ENCODE results near the gene EMC10. TPM values are rescaled to one million over a fixed set of nuclear protein-coding genes. Genes with fewer than 3 reads are reported as not detected.
A peak's percentile ranks its signal among the peaks of the same experiment; 100 is the strongest.

EMC10 gene
- total RNA-seq, 4 donors from 2014 or later: 48.5 to 79.4 (median 59.7) TPM

DNA sequence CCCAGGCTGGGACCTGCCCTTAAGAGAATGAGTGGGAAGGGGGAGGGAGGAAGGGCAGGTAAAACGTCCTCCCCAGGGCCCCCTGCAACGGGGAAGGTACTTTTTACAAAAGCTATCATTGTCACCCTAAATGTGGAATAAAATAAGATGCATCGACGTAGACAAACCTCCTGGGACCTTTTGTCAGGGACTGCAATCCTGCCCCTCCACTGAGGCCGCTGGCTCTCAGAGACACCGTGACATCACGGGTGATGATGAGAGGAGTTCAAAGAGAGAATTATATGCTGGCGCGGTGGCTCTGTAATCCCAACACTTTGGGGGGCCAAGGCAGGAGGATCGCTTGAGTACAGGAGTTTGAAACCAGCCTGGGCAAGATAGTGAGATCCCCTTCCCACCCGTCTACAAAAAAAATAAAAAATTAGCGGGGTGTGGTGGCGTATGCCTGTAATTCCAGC is 45.4 kb upstream of the EMC10 start:
- Histone ChIP-seq H3K27me3 (peaks cover 0 to 78% of the 10 kb centered on the region in 2 donors), H3K4me1 (peaks cover 0 to 30% (median 19%) of the 10 kb centered on the region in 4 donors), H3K9me3 (no peaks in the 10 kb centered on the region), H3K27ac (peak overlapping the region in 3 of 4 donors; percentile 4 to 77 (median 75)), H3K36me3 (no peaks in the 10 kb centered on the region), H3K4me3 (peak overlapping the region in 3 of 4 donors; percentile 60 to 78 (median 68))
- 20 to 36% methylated on average over 13 of the region's 13 CpGs for WGBS, 2 donors
- DNase-seq (ENCODE audit: low spot score in 2 of 2): no peak
- TF ChIP-seq EP300 (IDR thresholded peaks at IDR 0.05): no peak
- no peak for TF ChIP-seq POLR2A (IDR thresholded peaks at IDR 0.05)
- TF ChIP-seq, protein P1, sequence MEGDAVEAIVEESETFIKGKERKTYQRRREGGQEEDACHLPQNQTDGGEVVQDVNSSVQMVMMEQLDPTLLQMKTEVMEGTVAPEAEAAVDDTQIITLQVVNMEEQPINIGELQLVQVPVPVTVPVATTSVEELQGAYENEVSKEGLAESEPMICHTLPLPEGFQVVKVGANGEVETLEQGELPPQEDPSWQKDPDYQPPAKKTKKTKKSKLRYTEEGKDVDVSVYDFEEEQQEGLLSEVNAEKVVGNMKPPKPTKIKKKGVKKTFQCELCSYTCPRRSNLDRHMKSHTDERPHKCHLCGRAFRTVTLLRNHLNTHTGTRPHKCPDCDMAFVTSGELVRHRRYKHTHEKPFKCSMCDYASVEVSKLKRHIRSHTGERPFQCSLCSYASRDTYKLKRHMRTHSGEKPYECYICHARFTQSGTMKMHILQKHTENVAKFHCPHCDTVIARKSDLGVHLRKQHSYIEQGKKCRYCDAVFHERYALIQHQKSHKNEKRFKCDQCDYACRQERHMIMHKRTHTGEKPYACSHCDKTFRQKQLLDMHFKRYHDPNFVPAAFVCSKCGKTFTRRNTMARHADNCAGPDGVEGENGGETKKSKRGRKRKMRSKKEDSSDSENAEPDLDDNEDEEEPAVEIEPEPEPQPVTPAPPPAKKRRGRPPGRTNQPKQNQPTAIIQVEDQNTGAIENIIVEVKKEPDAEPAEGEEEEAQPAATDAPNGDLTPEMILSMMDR (IDR thresholded peaks at IDR 0.05): no peak

DNA sequence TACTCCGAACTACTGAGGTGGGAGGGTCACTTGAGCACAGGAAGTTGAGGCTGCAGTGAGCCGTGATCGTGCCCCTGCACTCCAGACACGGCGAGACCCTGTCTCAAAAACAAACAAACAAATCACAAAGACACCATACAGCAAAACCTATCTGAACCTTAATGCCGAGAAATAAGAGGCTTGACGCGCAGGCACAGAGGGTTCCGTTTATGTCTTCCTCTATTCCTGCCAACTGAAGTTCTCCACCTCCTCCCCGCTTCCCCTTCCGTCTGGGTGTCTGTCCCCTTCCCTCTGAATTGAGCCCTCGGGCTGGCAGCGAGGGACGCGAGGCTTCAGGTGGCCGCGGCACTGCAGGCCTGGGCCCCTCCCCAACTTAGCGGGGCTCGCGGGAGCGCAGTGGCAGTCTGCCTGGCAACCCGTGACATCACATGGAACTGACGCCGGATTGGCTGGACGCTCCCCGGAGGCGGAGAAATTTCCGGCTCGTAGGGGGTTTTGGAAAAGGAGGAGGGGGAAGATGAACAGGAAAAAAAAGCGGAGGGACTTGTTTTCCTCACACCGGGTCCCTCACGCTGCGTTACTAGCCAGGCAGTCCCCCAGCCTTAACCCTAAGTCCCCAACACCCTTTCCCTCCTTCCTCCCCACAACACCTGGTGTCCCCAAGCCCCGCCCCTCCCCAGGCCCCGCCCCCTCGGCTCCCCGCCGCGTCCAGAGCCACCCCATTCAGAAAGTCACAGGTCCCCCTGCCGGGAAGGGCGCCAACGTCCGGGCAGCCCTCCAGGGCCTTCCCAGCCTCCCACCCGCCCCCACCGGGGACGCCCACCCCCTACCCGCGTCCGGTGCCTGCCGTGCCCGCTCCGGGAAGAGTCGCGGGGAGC is 44.7 kb upstream of the EMC10 start:
- peak; percentile 49 to 78 for DNase-seq (ENCODE audit: low spot score in 2 of 2)
- peaks cover 0 to 78% of the 10 kb centered on the region in 2 donors for H3K27me3 ChIP-seq
- peak overlapping the region; percentile 42 to 78 (median 64) for H3K4me3 ChIP-seq
- H3K36me3 ChIP-seq: no peaks in the 10 kb centered on the region
- no peaks in the 10 kb centered on the region for H3K9me3 ChIP-seq
- no peak for TF ChIP-seq POLR2A (IDR thresholded peaks at IDR 0.05)
- peak in 1 of 2 donors; percentile 36 for TF ChIP-seq EP300 (IDR thresholded peaks at IDR 0.05)
- H3K4me1 ChIP-seq: peaks cover 0 to 30% (median 19%) of the 10 kb centered on the region in 4 donors
- peak overlapping the region; percentile 14 to 77 (median 64) for H3K27ac ChIP-seq
- WGBS, 2 donors: 0 to 1% methylated on average over 35 to 41 of the region's 54 CpGs

DNA sequence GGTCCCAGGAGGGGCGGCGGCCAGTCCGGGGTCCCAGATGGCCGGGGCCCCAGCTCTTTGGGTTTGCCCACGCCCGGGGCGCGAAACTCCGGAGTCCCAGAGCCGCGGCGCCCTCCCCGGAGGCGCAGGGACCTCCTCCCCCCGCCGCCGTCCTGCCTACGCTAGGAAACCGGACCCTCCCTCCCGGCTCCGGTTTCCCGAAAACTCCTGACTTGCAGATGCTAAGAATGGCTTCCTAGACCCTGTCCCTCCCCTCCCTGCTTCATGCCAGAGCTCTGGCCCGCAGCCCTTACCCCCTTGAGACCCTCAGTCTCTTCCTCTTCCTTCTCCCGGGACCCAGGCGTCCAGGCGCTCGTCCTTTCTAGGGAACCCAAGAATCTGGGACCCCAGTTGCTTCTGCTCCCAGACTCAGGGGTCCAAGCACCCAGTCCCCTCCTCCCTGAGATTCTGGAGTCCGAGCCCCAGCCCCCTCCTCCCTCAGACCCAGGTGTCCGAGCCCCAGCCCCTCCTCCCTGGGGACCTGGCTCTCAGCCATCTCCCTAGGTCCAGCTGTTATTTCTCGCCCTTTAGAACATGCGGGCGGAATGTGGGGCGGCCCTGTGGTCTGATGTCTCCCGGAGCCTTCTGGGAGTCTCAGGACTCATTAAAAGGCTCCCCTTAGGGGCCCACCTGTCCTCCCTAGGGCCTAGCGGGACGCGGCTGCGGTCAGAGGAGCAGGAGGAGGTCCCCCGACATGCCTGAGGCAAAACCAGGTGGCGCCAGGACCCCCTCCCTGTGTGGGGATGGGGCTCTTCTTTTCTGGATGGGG is 43.9 kb upstream of the EMC10 start, which contains the start of gene MYBPC2:
Gene MYBPC2 (plus strand): TSS at position 672 of the 808 bp plus-strand sequence. CDS start 62 bp downstream, at position 734.
- Histone ChIP-seq H3K27me3 (peaks cover 0 to 74% of the 10 kb centered on the region in 2 donors), H3K36me3 (no peaks in the 10 kb centered on the region), H3K4me1 (peaks cover 0 to 30% (median 19%) of the 10 kb centered on the region in 4 donors), H3K4me3 (peak within 1 kb of the TSS; percentile 42 to 78 (median 64)), H3K27ac (peak within 1 kb of the TSS; percentile 14 to 77 (median 64)), H3K9me3 (no peaks in the 10 kb centered on the region)
- no peak for TF ChIP-seq POLR2A (IDR thresholded peaks at IDR 0.05)
- TF ChIP-seq EP300 (IDR thresholded peaks at IDR 0.05): no peak
- TF ChIP-seq, protein P1 (IDR thresholded peaks at IDR 0.05): no peak
- WGBS, 2 donors: 3 to 8% methylated on average over 21 to 23 of the region's 40 CpGs
- DNase-seq (ENCODE audit: low spot score in 2 of 2): no peak

DNA sequence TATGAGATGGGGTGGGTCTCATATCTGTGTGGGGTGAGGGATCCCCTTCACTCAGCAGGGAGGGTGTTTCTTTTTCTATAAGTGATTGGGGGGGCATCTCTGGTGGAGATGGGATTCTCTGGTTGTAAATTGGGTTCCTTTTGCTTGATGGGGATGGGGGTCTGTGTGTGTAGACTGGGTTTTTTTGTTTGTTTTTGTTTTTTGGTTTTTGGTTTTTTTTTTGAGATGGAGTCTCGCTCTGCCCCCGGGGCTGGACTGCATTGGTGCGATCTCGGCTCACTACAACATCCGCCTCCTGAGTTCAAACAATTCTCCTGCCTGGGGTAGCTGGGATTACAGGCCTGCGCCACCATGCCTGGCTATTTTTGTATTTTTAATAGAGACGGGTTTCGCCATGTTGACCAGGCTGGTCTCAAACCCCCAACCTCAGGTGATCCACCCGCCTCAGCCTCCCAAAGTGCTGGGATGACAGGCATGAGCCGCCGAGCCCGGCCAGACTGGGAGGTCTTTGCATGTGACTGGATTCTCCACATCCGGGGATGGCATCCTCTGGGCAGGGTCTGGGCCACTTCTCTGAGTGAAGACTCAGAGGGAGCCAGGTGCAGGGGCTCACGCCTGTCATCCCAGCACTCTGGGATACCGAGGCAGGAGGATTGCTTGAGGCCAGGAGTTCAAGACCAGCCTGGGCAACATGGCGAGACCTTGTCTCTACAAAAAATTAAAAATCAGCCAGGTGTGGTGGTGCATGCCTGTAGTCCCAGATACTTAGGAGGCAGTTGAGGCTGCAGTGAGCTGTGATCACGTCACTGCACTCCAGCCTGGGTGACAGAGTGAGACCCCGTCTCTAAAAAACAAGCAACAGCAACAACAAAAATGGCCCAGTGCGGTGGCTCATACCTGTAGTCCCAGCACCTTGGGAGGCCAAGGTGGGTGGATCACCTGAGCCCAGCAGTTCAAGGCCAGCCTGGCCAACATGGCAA is 42.8 kb upstream of the EMC10 start:
- H3K4me3 ChIP-seq: no peak overlapping the region
- DNase-seq (ENCODE audit: low spot score in 2 of 2): no peak
- peaks cover 0 to 63% of the 10 kb centered on the region in 2 donors for H3K27me3 ChIP-seq
- no peaks in the 10 kb centered on the region for H3K36me3 ChIP-seq
- 67 to 69% methylated on average over 18 to 19 of the region's 19 CpGs for WGBS, 2 donors
- H3K9me3 ChIP-seq: no peaks in the 10 kb centered on the region
- H3K27ac ChIP-seq: no peak overlapping the region
- TF ChIP-seq, protein P1 (IDR thresholded peaks at IDR 0.05): no peak
- TF ChIP-seq POLR2A (IDR thresholded peaks at IDR 0.05): no peak
- TF ChIP-seq EP300 (IDR thresholded peaks at IDR 0.05): no peak
- H3K4me1 ChIP-seq: peaks cover 0 to 22% (median 14%) of the 10 kb centered on the region in 4 donors
